HepG2 (cell line): ENCODE data around the gene LINC00237. TPM values are rescaled to one million over a fixed set of nuclear protein-coding genes. Genes with fewer than 3 reads are reported as not detected.

Experiments
- ATAC-seq: fragments of 200-7000 bp; cut with Tn5 transposase; 3 replicates; pipeline ENCODE4 v1.9.1; 2020; ENCODE audit warnings: mild to moderate bottlenecking, moderate library complexity
- BruUV-seq: library from RNA; stranded (reverse); fragments of 400-500 nt; replicated peaks from 2 replicates; lab custom pipeline; 2021; lab: Mats Ljungman, UMichigan
- CTCF ChIA-PET: fragments of 300-600 bp; formaldehyde crosslinking; extraction: SDS; loops from one replicate; lab custom pipeline; 2021; ENCODE audit warnings: low total read pairs, inconsistent platforms, low intra/inter-chr PET ratio; lab: Yijun Ruan, JAX
- POLR2A ChIA-PET: fragments of 350-600 bp; sonication (Branson Sonifier 250); formaldehyde crosslinking; loops from one replicate; lab custom pipeline; 2020; ENCODE audit warnings: antibody characterized with exemption, inconsistent platforms; lab: Yijun Ruan, JAX
- DNase-seq: peaks from one replicate; pipeline ENCODE4 v3.0.0-alpha.2; 2015; ENCODE audit warnings: low spot score
- FAIRE-seq: peaks from 3 replicates; lab custom pipeline; 2011; peaks lifted over from hg19 to GRCh38; lab: Jason Lieb, UNC
- H2AFZ ChIP-seq: one replicate; pipeline ENCODE4 v1.6.1; 2011; ENCODE audit warnings: low read length, inconsistent platforms
- H3K27ac ChIP-seq: fragments of 300-600 bp; 3 replicates; pipeline ENCODE4 v1.8.0; 2011; ENCODE audit warnings: mixed run types, mild to moderate bottlenecking, mixed read lengths, low read length, inconsistent platforms; ENCODE audit not compliant: insufficient read depth; ENCODE audit errors: extremely low read length
- H3K27me3 ChIP-seq, 2 experiments: fragments of 200-600 bp in 1 of 2; 2 replicates in 1 of 2; 3 replicates in 1 of 2; pipeline versions ENCODE4 v1.6.0 to v1.8.0; 2011; ENCODE audit warnings: low read length in 2 of 2, mild to moderate bottlenecking in 2 of 2, moderate library complexity in 2 of 2, inconsistent platforms in 1 of 2; ENCODE audit not compliant: insufficient read depth in 2 of 2, control insufficient read depth in 1 of 2
- H3K36me3 ChIP-seq, 2 experiments: fragments of 200-600 bp in 1 of 2; replicated peaks in 1 of 2; 2 replicates in 1 of 2; 3 replicates in 1 of 2; pipeline versions ENCODE4 v1.5.1 to v1.8.0; 2011; ENCODE audit warnings: low read length in 2 of 2, inconsistent platforms in 1 of 2; ENCODE audit not compliant: insufficient read depth in 2 of 2, control insufficient read depth in 1 of 2
- H3K4me1 ChIP-seq: 2 replicates; pipeline ENCODE4 v1.5.1; 2012; ENCODE audit warnings: low read length, inconsistent platforms; ENCODE audit not compliant: insufficient read depth
- H3K4me2 ChIP-seq: 2 replicates; pipeline ENCODE4 v1.6.0; 2011; ENCODE audit warnings: low read depth, low read length, inconsistent platforms
- H3K4me3 ChIP-seq, 3 experiments: fragments of 200-600 bp in 1 of 3; sonication (generic), shearing (Covaris generic) in 1 of 3; replicated peaks in 1 of 3; 2 replicates each; pipeline ENCODE4 v1.5.1; 2011 to 2016; ENCODE audit warnings: low read length in 3 of 3, inconsistent platforms in 2 of 3, low read depth in 2 of 3, mild to moderate bottlenecking in 2 of 3, control low read depth in 1 of 3, mixed read lengths in 1 of 3; ENCODE audit not compliant: insufficient read depth in 1 of 3
- H3K79me2 ChIP-seq: one replicate; pipeline ENCODE4 v1.6.1; 2011; ENCODE audit warnings: low read length, inconsistent platforms; ENCODE audit not compliant: insufficient read depth
- H3K9ac ChIP-seq: 2 replicates; pipeline ENCODE4 v1.6.0; 2011; ENCODE audit warnings: mild to moderate bottlenecking, low read depth, low read length, inconsistent platforms; ENCODE audit not compliant: insufficient read depth
- H3K9me3 ChIP-seq: 2 replicates; pipeline ENCODE4 v1.5.1; 2012; ENCODE audit warnings: mild to moderate bottlenecking, low read length
- H4K20me1 ChIP-seq: 2 replicates; pipeline ENCODE4 v1.6.0; 2011; ENCODE audit warnings: inconsistent platforms, mild to moderate bottlenecking, low read length, moderate library complexity; ENCODE audit not compliant: insufficient read depth
- ATF7 ChIP-seq, 2 experiments: fragments of 450-650 bp in 1 of 2; sonication (generic) in 1 of 2; formaldehyde crosslinking in 1 of 2; IDR thresholded peaks; 2 replicates each; pipeline versions ENCODE4 v1.4.0 to v1.6.1; 2016 to 2020; ENCODE audit warnings: antibody characterized with exemption in 1 of 2, mild to moderate bottlenecking in 1 of 2, missing genetic modification reagents in 1 of 2
- CHCHD3 ChIP-seq: sonication (generic); formaldehyde crosslinking; IDR thresholded peaks from 2 replicates; pipeline ENCODE4 v1.8.0; 2022; ENCODE audit warnings: mild to moderate bottlenecking, missing genetic modification reagents, moderate library complexity
- CREB1 ChIP-seq, 2 experiments: fragments of 450-650 bp in 1 of 2; IDR thresholded peaks; 2 replicates each; pipeline ENCODE4 v1.6.1; 2016 to 2017; ENCODE audit warnings: control low read depth in 1 of 2, mild to moderate bottlenecking in 1 of 2, missing compliant biosample characterization in 1 of 2, missing genetic modification characterization in 1 of 2
- ZFYVE20 ChIP-seq: sonication (generic); formaldehyde crosslinking; IDR thresholded peaks from 2 replicates; pipeline ENCODE4 v1.8.0; 2023; ENCODE audit warnings: low read depth, mild to moderate bottlenecking, moderate library complexity, missing genetic modification reagents, borderline replicate concordance
- WGBS: methylation state at CpG from one replicate; pipeline ENCODE4 v1.1.6; 2017; ENCODE audit warnings: low lambda C conversion rate; 5-methylcytosine and 5-hydroxymethylcytosine counted together
- in situ Hi-C: cut with HindIII; loops from 2 replicates; pipeline ENCODE4 v1.10.0; 2017; ENCODE audit warnings: low pct_unique_long_range_greater_than_20kb; ENCODE audit not compliant: extremely low pct_ligation_motif_present
- intact Hi-C: fragments of 100-400 bp; cut with micrococcal nuclease; formaldehyde crosslinking; loops from one replicate; pipeline ENCODE4 v1.10.0; 2022; ENCODE audit not compliant: unreplicated experiment
- polyA plus RNA-seq, 8 experiments: library from polyadenylated mRNA; depleted of rRNA in 3 of 8; stranded (reverse) in 7 of 8; unstranded in 1 of 8; fragments of >200 nt; fragmentation: Illumina TruSeq in 4 of 8; extraction: Trizol in 4 of 8; gene quantifications; 2 replicates each; pipeline versions ENCODE4 v1.2.1 to v1.2.3, GENCODE V29; 2011 to 2016; ENCODE audit warnings: low read depth in 4 of 8, missing spikeins in 1 of 8, mixed read lengths in 1 of 8; ENCODE audit not compliant: insufficient read depth in 1 of 8
- total RNA-seq, 5 experiments: library from RNA; depleted of rRNA; stranded (reverse); fragments of >200 nt; fragmentation: Illumina TruSeq; extraction: Trizol; gene quantifications; 2 replicates each; pipeline ENCODE4 v1.2.3, GENCODE V29; 2016; ENCODE audit warnings: low read depth in 1 of 5
- TF ChIP-seq, protein P1 (sequence below): fragments of 450-650 bp; IDR thresholded peaks from 2 replicates; pipeline ENCODE4 v1.6.1; 2016

Gene LINC00237
- total and polyA plus RNA-seq, 2 of the 13 experiments (the other 11 are each of a cell fraction or from before 2014, with no cell fraction given) = not detected

GRCh38 chr20:21113697-21114096 lies 7.5 kb upstream of the LINC00237 start:
- intact Hi-C loops (no loop called here), in situ Hi-C loops (no loop called here)
- Histone ChIP-seq H3K9ac (no peak overlapping the region), H3K79me2 (no peaks in the 10 kb centered on the region), H3K9me3 (no peaks in the 10 kb centered on the region), H3K36me3 (no peaks in the 10 kb centered on the region), H2AFZ (no peak overlapping the region), H4K20me1 (no peaks in the 10 kb centered on the region), H3K27me3 (no peaks in the 10 kb centered on the region; a peak in 1 of 5 replicates), H3K4me2 (no peak overlapping the region), H3K4me3 (no peak overlapping the region), H3K27ac (no peak overlapping the region), H3K4me1 (no peaks in the 10 kb centered on the region)
- ATAC-seq = no peak
- ChIA-PET POLR2A (interaction anchor here (2.4 kb wide), 1 partner anchor 12 kb away, joined by 6 read pairs; the partner anchor contains the start of gene KIZ), CTCF (no interaction called here)
- WGBS = 67% methylated on average over 4 of the region's 4 CpGs
- no peak for FAIRE-seq
- TF ChIP-seq, protein P1, sequence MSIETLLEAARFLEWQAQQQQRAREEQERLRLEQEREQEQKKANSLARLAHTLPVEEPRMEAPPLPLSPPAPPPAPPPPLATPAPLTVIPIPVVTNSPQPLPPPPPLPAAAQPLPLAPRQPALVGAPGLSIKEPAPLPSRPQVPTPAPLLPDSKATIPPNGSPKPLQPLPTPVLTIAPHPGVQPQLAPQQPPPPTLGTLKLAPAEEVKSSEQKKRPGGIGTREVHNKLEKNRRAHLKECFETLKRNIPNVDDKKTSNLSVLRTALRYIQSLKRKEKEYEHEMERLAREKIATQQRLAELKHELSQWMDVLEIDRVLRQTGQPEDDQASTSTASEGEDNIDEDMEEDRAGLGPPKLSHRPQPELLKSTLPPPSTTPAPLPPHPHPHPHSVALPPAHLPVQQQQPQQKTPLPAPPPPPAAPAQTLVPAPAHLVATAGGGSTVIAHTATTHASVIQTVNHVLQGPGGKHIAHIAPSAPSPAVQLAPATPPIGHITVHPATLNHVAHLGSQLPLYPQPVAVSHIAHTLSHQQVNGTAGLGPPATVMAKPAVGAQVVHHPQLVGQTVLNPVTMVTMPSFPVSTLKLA = peak; percentile 100
- TF ChIP-seq CHCHD3 (CRISPR knock-in tag) = no peak
- no peak for DNase-seq
- no TSS peak for BruUV-seq

- no peaks in the 10 kb centered on the region for H4K20me1 ChIP-seq
- H3K79me2 ChIP-seq = no peaks in the 10 kb centered on the region
- POLR2A ChIA-PET = no interaction called here
- 20% methylated on average over 2 of the region's 2 CpGs for WGBS
- BruUV-seq = no TSS peak
- intact Hi-C loops = no loop called here
- H3K4me3 ChIP-seq = no peak overlapping the region
- FAIRE-seq (no peak), DNase-seq (no peak)
- H3K27me3 ChIP-seq = no peaks in the 10 kb centered on the region; a peak in 1 of 5 replicates
- no peak overlapping the region for H3K27ac ChIP-seq
- in situ Hi-C loops = no loop called here
- no peaks in the 10 kb centered on the region for H3K4me1 ChIP-seq
- no peak overlapping the region for H2AFZ ChIP-seq
- no peaks in the 10 kb centered on the region for H3K9me3 ChIP-seq
- H3K4me2 ChIP-seq = no peak overlapping the region
- peak; percentile 58 for TF ChIP-seq ATF7 (IDR thresholded peaks at IDR 0.05)
- TF ChIP-seq ATF7 (CRISPR knock-in tag; IDR thresholded peaks at IDR 0.05) = no peak
- peak; percentile 79 for TF ChIP-seq CREB1 (IDR thresholded peaks at IDR 0.05)
- TF ChIP-seq CREB1 (CRISPR knock-in tag; IDR thresholded peaks at IDR 0.05) = no peak
- TF ChIP-seq ZFYVE20 (CRISPR knock-in tag) = no peak
- TF ChIP-seq, all 625 proteins: peak for 2
- CTCF ChIA-PET = no interaction called here
- Histone ChIP-seq H3K9ac (no peak overlapping the region), H3K36me3 (no peaks in the 10 kb centered on the region)
- no peak for ATAC-seq
Measured at GRCh38 chr20:21111416-21111815, 5.3 kb upstream of the LINC00237 start.
